GM19193 (cell line): Measurements from ENCODE around the gene KNDC1.

Experiments
- POLR2A ChIP-seq: IDR thresholded peaks from 4 replicates; pipeline ENCODE4 v1.6.1; 2011; ENCODE audit not compliant: insufficient read depth, insufficient read length; ENCODE audit errors: extremely low read depth

The KNDC1 gene

GRCh38 chr10:133205146-133205545 lies 45.1 kb downstream of the KNDC1 start:
- TF ChIP-seq POLR2A = no peak

- no peak for TF ChIP-seq POLR2A
Observed at GRCh38 chr10:133206356-133207040, 46.5 kb downstream of the KNDC1 start.

- no peak for TF ChIP-seq POLR2A
Observed at GRCh38 chr10:133207041-133207600, 47.1 kb downstream of the KNDC1 start.

- no peak for TF ChIP-seq POLR2A
Observed at GRCh38 chr10:133207627-133208026, 47.6 kb downstream of the KNDC1 start.

GRCh38 chr10:133208466-133208865 lies 48.4 kb downstream of the KNDC1 start:
- TF ChIP-seq POLR2A = no peak

GRCh38 chr10:133209117-133209516 lies 49.1 kb downstream of the KNDC1 start:
- no peak for TF ChIP-seq POLR2A

- TF ChIP-seq POLR2A = no peak
Observed at GRCh38 chr10:133209641-133210040, 49.6 kb downstream of the KNDC1 start.

- no peak for TF ChIP-seq POLR2A
Observed at GRCh38 chr10:133210398-133211140, 50.5 kb downstream of the KNDC1 start.

GRCh38 chr10:133211141-133211830 lies 51.3 kb downstream of the KNDC1 start:
- no peak for TF ChIP-seq POLR2A

- no peak for TF ChIP-seq POLR2A
Observed at GRCh38 chr10:133211959-133212852, 52.2 kb downstream of the KNDC1 start.

- no peak for TF ChIP-seq POLR2A
Observed at GRCh38 chr10:133212853-133213494, 53.0 kb downstream of the KNDC1 start.

GRCh38 chr10:133213641-133214467 lies 53.8 kb downstream of the KNDC1 start:
- TF ChIP-seq POLR2A = no peak
